ENCODE results near the gene ZSCAN20. TPM values are rescaled to one million over a fixed set of nuclear protein-coding genes. Genes with fewer than 3 reads are reported as not detected.

ZSCAN20 gene
- total and polyA plus RNA-seq, 5 donors from 2014 or later: 0.17 to 0.94 (median 0.35) TPM; not detected in 2

DNA sequence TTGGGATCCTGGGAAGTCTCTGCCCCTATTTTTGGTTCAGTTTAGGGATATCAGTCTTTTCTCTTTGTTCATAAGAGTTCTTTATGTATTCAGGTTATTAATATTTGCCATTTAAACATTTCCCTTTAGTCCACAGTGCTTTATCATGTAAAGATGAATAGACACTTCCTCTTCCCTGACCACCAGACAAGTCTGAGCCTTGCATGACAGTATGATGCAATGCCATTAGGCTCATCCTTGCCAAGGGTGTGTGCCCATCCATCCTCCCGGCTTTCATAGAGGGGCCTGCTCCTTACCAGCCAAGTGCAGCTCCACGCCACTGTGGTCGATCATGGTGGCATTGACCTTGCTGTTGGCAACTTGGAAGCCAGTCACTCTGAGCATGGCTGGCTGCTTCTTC is 52.1 kb downstream of the ZSCAN20 start:
- ATAC-seq (ENCODE audit: low read depth in 2 of 2): no peak
- Histone ChIP-seq H3K9me3 (ENCODE audit: control insufficient read depth in 2 of 2, low read length in 2 of 2) (no peaks in the 10 kb centered on the region), H3K27ac (ENCODE audit: insufficient read depth, low read length, poor library complexity, severe bottlenecking) (no peak overlapping the region), H3K4me1 (ENCODE audit: control insufficient read depth, insufficient read depth, low read length, poor library complexity, severe bottlenecking) (no peaks in the 10 kb centered on the region), H3K27me3 (ENCODE audit: control insufficient read depth, insufficient read depth, low read length) (peaks cover 13% of the 10 kb centered on the region), H3K36me3 (ENCODE audit: control insufficient read depth, insufficient read depth, low read length) (no peaks in the 10 kb centered on the region), H3K4me3 (ENCODE audit: low read depth, low read length) (no peak overlapping the region)
- no peak for DNase-seq
- Mint-ChIP-seq H3K36me3 (no peaks in the 10 kb centered on the region), H3K4me1 (no peaks in the 10 kb centered on the region), H3K27ac (no peak overlapping the region), H3K4me3 (no peak overlapping the region), H3K9me3 (peaks cover 0 to 1% (median 0%) of the 10 kb centered on the region in 7 donors), H3K27me3 (peaks cover 4% of the 10 kb centered on the region)

DNA sequence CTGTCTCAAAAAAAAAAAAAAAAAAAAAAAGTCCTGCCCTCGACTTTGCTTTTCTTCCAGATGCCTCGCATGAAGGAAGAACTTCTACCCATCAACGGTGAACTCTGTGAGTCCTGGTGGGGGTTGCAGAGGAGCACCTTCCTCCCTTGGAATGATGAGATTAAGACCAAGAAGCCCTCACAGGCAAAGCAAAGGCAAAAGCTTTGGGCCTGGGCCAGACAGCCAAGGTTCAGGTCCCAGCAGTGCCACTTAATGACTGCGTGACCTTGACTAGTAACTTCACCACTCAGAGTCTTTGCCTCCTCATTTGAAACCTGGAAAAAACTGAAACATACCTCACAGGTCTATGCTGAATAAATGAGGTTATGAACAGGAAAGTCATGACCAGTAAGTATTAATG is 55.5 kb downstream of the ZSCAN20 start:
- Histone ChIP-seq H3K4me3 (ENCODE audit: low read depth, low read length) (no peak overlapping the region), H3K27me3 (ENCODE audit: control insufficient read depth, insufficient read depth, low read length) (peaks cover 10% of the 10 kb centered on the region), H3K9me3 (ENCODE audit: control insufficient read depth in 2 of 2, low read length in 2 of 2) (no peaks in the 10 kb centered on the region), H3K4me1 (ENCODE audit: control insufficient read depth, insufficient read depth, low read length, poor library complexity, severe bottlenecking) (no peaks in the 10 kb centered on the region), H3K36me3 (ENCODE audit: control insufficient read depth, insufficient read depth, low read length) (no peaks in the 10 kb centered on the region), H3K27ac (ENCODE audit: insufficient read depth, low read length, poor library complexity, severe bottlenecking) (no peak overlapping the region)
- Mint-ChIP-seq H3K27me3 (peaks cover 4% of the 10 kb centered on the region), H3K9me3 (peaks cover 0 to 7% (median 2%) of the 10 kb centered on the region in 7 donors), H3K36me3 (no peaks in the 10 kb centered on the region), H3K4me3 (no peak overlapping the region), H3K27ac (no peak overlapping the region), H3K4me1 (no peaks in the 10 kb centered on the region)
- DNase-seq (no peak), ATAC-seq (ENCODE audit: low read depth in 2 of 2) (no peak)

DNA sequence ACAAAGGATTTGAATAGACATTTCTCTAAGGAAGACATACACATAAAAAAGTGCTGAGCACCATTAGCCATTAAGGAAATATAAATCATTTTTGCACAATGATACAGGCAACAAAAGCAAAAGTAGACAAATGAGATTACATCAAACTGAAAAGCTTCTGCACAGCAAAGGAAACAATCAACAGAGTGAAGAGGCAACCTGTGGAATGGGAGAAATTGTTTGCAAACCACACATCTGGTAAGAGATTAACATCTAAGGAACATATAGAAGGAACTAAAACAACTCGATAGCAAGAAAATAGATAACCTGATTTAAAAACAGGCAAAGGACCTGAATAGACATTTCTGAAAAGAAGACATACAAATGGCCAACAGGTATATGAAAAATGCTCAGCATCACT is 57.5 kb downstream of the ZSCAN20 start:
- Histone ChIP-seq H3K9me3 (ENCODE audit: control insufficient read depth in 2 of 2, low read length in 2 of 2) (no peaks in the 10 kb centered on the region), H3K36me3 (ENCODE audit: control insufficient read depth, insufficient read depth, low read length) (no peaks in the 10 kb centered on the region), H3K27me3 (ENCODE audit: control insufficient read depth, insufficient read depth, low read length) (peaks cover 7% of the 10 kb centered on the region), H3K27ac (ENCODE audit: insufficient read depth, low read length, poor library complexity, severe bottlenecking) (no peak overlapping the region), H3K4me3 (ENCODE audit: low read depth, low read length) (no peak overlapping the region), H3K4me1 (ENCODE audit: control insufficient read depth, insufficient read depth, low read length, poor library complexity, severe bottlenecking) (no peaks in the 10 kb centered on the region)
- H3K9me3 Mint-ChIP-seq: peaks cover 0 to 7% (median 2%) of the 10 kb centered on the region in 7 donors
- peaks cover 4% of the 10 kb centered on the region for H3K27me3 Mint-ChIP-seq
- no peak overlapping the region for H3K27ac Mint-ChIP-seq
- H3K4me1 Mint-ChIP-seq: no peaks in the 10 kb centered on the region
- H3K36me3 Mint-ChIP-seq: no peaks in the 10 kb centered on the region
- no peak for ATAC-seq (ENCODE audit: low read depth in 2 of 2)
- DNase-seq: no peak
- H3K4me3 Mint-ChIP-seq: no peak overlapping the region

DNA sequence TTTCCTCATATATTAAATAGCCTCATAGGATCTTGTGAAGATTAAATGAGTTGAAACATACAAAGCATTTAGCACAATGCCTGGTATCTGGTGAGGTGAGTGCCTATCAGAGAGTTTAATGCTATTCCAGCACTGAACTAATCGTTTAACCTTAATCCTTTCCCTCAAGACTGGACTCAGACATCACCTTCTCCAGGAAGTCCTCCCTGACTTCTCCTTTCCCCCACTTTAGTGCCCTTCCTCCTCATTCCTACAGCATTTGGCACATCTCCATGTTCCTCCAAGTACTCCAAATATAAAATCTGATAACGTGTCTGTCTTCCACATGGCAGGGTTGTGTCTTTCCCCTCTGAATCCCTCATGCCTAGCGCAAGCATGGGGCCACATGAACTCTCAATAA is 59.8 kb downstream of the ZSCAN20 start:
- no peak overlapping the region for H3K4me3 ChIP-seq (ENCODE audit: low read depth, low read length)
- H3K4me1 Mint-ChIP-seq: no peaks in the 10 kb centered on the region
- peaks cover 2% of the 10 kb centered on the region for H3K27me3 Mint-ChIP-seq
- H3K4me1 ChIP-seq (ENCODE audit: control insufficient read depth, insufficient read depth, low read length, poor library complexity, severe bottlenecking): no peaks in the 10 kb centered on the region
- H3K36me3 Mint-ChIP-seq: no peaks in the 10 kb centered on the region
- ATAC-seq (ENCODE audit: low read depth in 2 of 2) (no peak), DNase-seq (no peak)
- H3K9me3 Mint-ChIP-seq: peaks cover 0 to 7% (median 2%) of the 10 kb centered on the region in 7 donors
- H3K27me3 ChIP-seq (ENCODE audit: control insufficient read depth, insufficient read depth, low read length): peaks cover 4% of the 10 kb centered on the region
- no peak overlapping the region for H3K27ac ChIP-seq (ENCODE audit: insufficient read depth, low read length, poor library complexity, severe bottlenecking)
- H3K36me3 ChIP-seq (ENCODE audit: control insufficient read depth, insufficient read depth, low read length): no peaks in the 10 kb centered on the region
- no peak overlapping the region for H3K4me3 Mint-ChIP-seq
- H3K9me3 ChIP-seq (ENCODE audit: control insufficient read depth in 2 of 2, low read length in 2 of 2): no peaks in the 10 kb centered on the region
- no peak overlapping the region for H3K27ac Mint-ChIP-seq

DNA sequence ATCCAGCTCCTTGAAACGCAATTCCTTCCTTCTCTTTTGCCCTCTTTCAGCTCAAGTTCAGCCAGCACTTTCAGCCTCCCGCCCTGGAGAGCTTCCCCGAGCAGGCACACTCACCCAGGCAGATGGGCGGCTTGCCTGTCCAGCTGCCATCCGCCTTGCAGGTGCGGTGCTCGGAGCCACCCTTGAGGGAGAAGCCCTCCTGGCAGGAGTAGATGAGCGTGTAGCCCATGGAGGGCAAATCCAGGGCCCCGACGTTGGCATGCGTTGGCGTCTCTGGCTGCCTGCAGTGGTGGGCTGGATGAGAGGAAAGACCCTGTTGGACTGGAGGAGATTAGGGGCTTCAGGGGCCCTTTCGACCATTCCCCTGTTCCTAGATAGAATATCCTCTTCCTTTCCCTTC is 60.5 kb downstream of the ZSCAN20 start:
- ATAC-seq (ENCODE audit: low read depth in 2 of 2): no peak
- H3K27ac Mint-ChIP-seq: no peak overlapping the region

DNA sequence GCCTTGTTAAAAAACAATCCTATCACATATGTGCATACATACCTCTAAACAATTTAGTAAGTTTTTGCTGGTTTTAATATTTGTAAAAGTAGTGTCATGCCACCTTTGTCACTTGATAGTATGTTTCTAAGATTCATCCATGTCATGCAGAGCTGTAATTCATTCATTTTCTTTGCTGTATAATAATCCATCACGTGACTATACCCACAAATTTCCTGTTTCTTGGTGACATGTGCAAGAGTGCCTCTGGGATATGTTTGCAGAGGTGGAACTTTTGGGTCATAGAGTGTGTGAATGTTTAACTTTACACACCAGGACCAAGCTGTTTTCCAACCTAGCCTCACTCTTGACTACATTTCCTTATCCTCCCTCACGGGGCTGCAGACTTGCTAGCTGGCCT is 62.9 kb downstream of the ZSCAN20 start:
- Mint-ChIP-seq H3K36me3 (no peaks in the 10 kb centered on the region), H3K4me3 (no peak overlapping the region), H3K27me3 (no peaks in the 10 kb centered on the region), H3K27ac (no peak overlapping the region), H3K9me3 (peaks cover 0 to 6% (median 0%) of the 10 kb centered on the region in 7 donors), H3K4me1 (no peaks in the 10 kb centered on the region)
- Histone ChIP-seq H3K4me1 (ENCODE audit: control insufficient read depth, insufficient read depth, low read length, poor library complexity, severe bottlenecking) (no peaks in the 10 kb centered on the region), H3K27me3 (ENCODE audit: control insufficient read depth, insufficient read depth, low read length) (no peaks in the 10 kb centered on the region), H3K4me3 (ENCODE audit: low read depth, low read length) (no peak overlapping the region), H3K27ac (ENCODE audit: insufficient read depth, low read length, poor library complexity, severe bottlenecking) (no peak overlapping the region), H3K9me3 (ENCODE audit: control insufficient read depth in 2 of 2, low read length in 2 of 2) (no peaks in the 10 kb centered on the region), H3K36me3 (ENCODE audit: control insufficient read depth, insufficient read depth, low read length) (no peaks in the 10 kb centered on the region)
- DNase-seq (no peak), ATAC-seq (ENCODE audit: low read depth in 2 of 2) (no peak)

More for the DNA sequence above, 60.5 kb downstream of the ZSCAN20 start:
- Histone ChIP-seq H3K36me3 (ENCODE audit: control insufficient read depth, insufficient read depth, low read length) (no peaks in the 10 kb centered on the region), H3K4me3 (ENCODE audit: low read depth, low read length) (no peak overlapping the region), H3K27me3 (ENCODE audit: control insufficient read depth, insufficient read depth, low read length) (peaks cover 4% of the 10 kb centered on the region), H3K27ac (ENCODE audit: insufficient read depth, low read length, poor library complexity, severe bottlenecking) (no peak overlapping the region), H3K9me3 (ENCODE audit: control insufficient read depth in 2 of 2, low read length in 2 of 2) (no peaks in the 10 kb centered on the region), H3K4me1 (ENCODE audit: control insufficient read depth, insufficient read depth, low read length, poor library complexity, severe bottlenecking) (no peaks in the 10 kb centered on the region)
- H3K36me3 Mint-ChIP-seq: no peaks in the 10 kb centered on the region
- DNase-seq: no peak
- peaks cover 0 to 7% (median 2%) of the 10 kb centered on the region in 7 donors for H3K9me3 Mint-ChIP-seq
- no peaks in the 10 kb centered on the region for H3K4me1 Mint-ChIP-seq
- no peak overlapping the region for H3K4me3 Mint-ChIP-seq
- H3K27me3 Mint-ChIP-seq: no peaks in the 10 kb centered on the region

DNA sequence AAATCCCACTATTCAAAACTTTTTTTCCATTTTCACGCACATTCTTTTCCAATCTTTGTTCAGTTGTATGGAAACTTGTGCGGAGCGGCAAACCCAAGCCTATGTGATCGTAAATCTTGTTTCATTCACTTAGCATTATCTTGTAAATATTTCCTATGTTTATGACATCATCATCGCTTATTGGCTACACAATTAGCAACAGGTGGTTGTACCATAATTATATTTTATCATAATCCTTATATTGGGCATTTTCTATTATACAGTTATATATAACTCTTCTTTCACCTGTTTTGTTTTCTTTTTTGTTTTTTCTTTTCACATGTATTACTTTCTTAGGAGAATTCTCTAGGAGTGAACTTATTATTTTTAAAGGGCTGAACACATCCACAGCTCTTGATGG is 65.4 kb downstream of the ZSCAN20 start:
- Histone ChIP-seq H3K27ac (ENCODE audit: insufficient read depth, low read length, poor library complexity, severe bottlenecking) (no peak overlapping the region), H3K4me3 (ENCODE audit: low read depth, low read length) (no peak overlapping the region), H3K4me1 (ENCODE audit: control insufficient read depth, insufficient read depth, low read length, poor library complexity, severe bottlenecking) (no peaks in the 10 kb centered on the region), H3K27me3 (ENCODE audit: control insufficient read depth, insufficient read depth, low read length) (no peaks in the 10 kb centered on the region), H3K9me3 (ENCODE audit: control insufficient read depth in 2 of 2, low read length in 2 of 2) (no peaks in the 10 kb centered on the region), H3K36me3 (ENCODE audit: control insufficient read depth, insufficient read depth, low read length) (no peaks in the 10 kb centered on the region)
- Mint-ChIP-seq H3K27ac (no peak overlapping the region), H3K27me3 (no peaks in the 10 kb centered on the region), H3K4me3 (no peak overlapping the region), H3K4me1 (no peaks in the 10 kb centered on the region), H3K36me3 (no peaks in the 10 kb centered on the region), H3K9me3 (peaks cover 0 to 6% (median 0%) of the 10 kb centered on the region in 7 donors)
- no peak for DNase-seq
- ATAC-seq (ENCODE audit: low read depth in 2 of 2): no peak

DNA sequence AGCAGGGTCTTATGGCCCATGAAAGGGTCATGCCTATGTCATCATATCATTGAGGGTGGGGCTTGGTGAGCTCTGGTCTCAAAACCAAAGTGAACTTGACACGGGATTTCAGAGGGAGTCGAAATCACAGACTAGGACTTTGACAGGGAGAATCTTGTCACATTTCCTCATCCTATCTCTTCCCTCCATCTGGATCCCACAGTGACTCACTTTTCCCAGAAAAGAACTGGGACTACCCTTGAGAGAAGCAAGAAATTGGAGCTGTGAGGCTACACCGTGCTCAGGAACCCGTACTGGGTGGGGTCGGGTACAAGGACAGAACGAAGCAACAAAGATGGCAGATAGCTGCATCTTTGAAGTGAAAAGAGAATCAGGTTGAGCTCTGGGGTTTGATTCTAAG is 69.5 kb downstream of the ZSCAN20 start:
- no peak overlapping the region for H3K4me3 ChIP-seq (ENCODE audit: low read depth, low read length)
- H3K4me3 Mint-ChIP-seq: no peak overlapping the region
- H3K27me3 Mint-ChIP-seq: no peaks in the 10 kb centered on the region
- H3K27ac ChIP-seq (ENCODE audit: insufficient read depth, low read length, poor library complexity, severe bottlenecking): no peak overlapping the region
- no peaks in the 10 kb centered on the region for H3K9me3 ChIP-seq (ENCODE audit: control insufficient read depth in 2 of 2, low read length in 2 of 2)
- DNase-seq: no peak
- H3K36me3 Mint-ChIP-seq: no peaks in the 10 kb centered on the region
- peaks cover 0 to 6% (median 0%) of the 10 kb centered on the region in 7 donors for H3K9me3 Mint-ChIP-seq
- no peaks in the 10 kb centered on the region for H3K4me1 ChIP-seq (ENCODE audit: control insufficient read depth, insufficient read depth, low read length, poor library complexity, severe bottlenecking)
- no peak overlapping the region for H3K27ac Mint-ChIP-seq
- ATAC-seq (ENCODE audit: low read depth in 2 of 2): no peak
- no peaks in the 10 kb centered on the region for H3K36me3 ChIP-seq (ENCODE audit: control insufficient read depth, insufficient read depth, low read length)
- H3K27me3 ChIP-seq (ENCODE audit: control insufficient read depth, insufficient read depth, low read length): no peaks in the 10 kb centered on the region
- no peaks in the 10 kb centered on the region for H3K4me1 Mint-ChIP-seq
